SK-N-SH (cell line): ENCODE measurements around the gene KIAA0040. TPM values are rescaled to one million over a fixed set of nuclear protein-coding genes. Genes with fewer than 3 reads are reported as not detected.

Experiments
- CTCF ChIA-PET: fragments of 300-600, 350-600 bp; formaldehyde crosslinking; extraction: SDS; loops from one replicate; lab custom pipeline; 2021; lab: Yijun Ruan, JAX
- POLR2A ChIA-PET: fragments of 350-600 bp; sonication (Branson Sonifier 250); formaldehyde crosslinking; extraction: SDS; loops from one replicate; lab custom pipeline; 2020; ENCODE audit warnings: antibody characterized with exemption, inconsistent platforms; lab: Yijun Ruan, JAX
- DNase-seq: peaks from one replicate; pipeline ENCODE4 v3.0.0; 2012
- H2AFZ ChIP-seq: fragments of 200-600 bp; sonication (generic); 2 replicates; pipeline ENCODE4 v1.8.1; 2016; ENCODE audit warnings: antibody characterized with exemption, mild to moderate bottlenecking, low read depth
- H3F3A ChIP-seq: fragments of 200-600 bp; sonication (generic); replicated peaks from 2 replicates; pipeline ENCODE3; 2016; ENCODE audit warnings: antibody characterized with exemption, mild to moderate bottlenecking; ENCODE audit not compliant: insufficient read depth
- H3K27ac ChIP-seq, 2 experiments: fragments of 200-500 bp in 1 of 2; fragments of 200-600 bp in 1 of 2; sonication (Bioruptor generic) in 1 of 2; sonication (generic), shearing (Covaris generic) in 1 of 2; 2 replicates each; pipeline versions ENCODE4 v1.5.1 to v1.6.1; 2014 to 2016; ENCODE audit warnings: low read depth in 2 of 2, inconsistent platforms in 1 of 2, low read length in 1 of 2, mild to moderate bottlenecking in 1 of 2, mixed read lengths in 1 of 2
- H3K27me3 ChIP-seq: fragments of 200-600 bp; sonication (generic), shearing (Covaris generic); 2 replicates; pipeline ENCODE4 v1.6.1; 2016; ENCODE audit warnings: mixed run types; ENCODE audit not compliant: insufficient read depth
- H3K36me3 ChIP-seq, 2 experiments: fragments of 200-500 bp in 1 of 2; fragments of 200-600 bp in 1 of 2; sonication (Bioruptor generic) in 1 of 2; sonication (generic) in 1 of 2; replicated peaks in 1 of 2; 2 replicates each; pipeline versions ENCODE3 to v1.5.1; 2014 to 2016; ENCODE audit warnings: low read length in 1 of 2, mild to moderate bottlenecking in 1 of 2; ENCODE audit not compliant: insufficient read depth in 2 of 2, control insufficient read depth in 1 of 2
- H3K4me1 ChIP-seq, 2 experiments: fragments of 200-500 bp in 1 of 2; fragments of 200-600 bp in 1 of 2; sonication (Bioruptor generic) in 1 of 2; sonication (generic), shearing (Covaris generic) in 1 of 2; 2 replicates each; pipeline versions ENCODE4 v1.5.1 to v1.6.1; 2014 to 2016; ENCODE audit warnings: low read depth in 1 of 2, low read length in 1 of 2, mixed run types in 1 of 2; ENCODE audit not compliant: insufficient read depth in 2 of 2, control insufficient read depth in 1 of 2
- H3K4me2 ChIP-seq: fragments of 200-600 bp; sonication (generic), shearing (Covaris generic); 2 replicates; pipeline ENCODE4 v1.6.1; 2017; ENCODE audit warnings: mixed run types
- H3K4me3 ChIP-seq, 2 experiments: fragments of 200-500 bp in 1 of 2; fragments of 200-600 bp in 1 of 2; sonication (Bioruptor generic) in 1 of 2; sonication (generic), shearing (Covaris generic) in 1 of 2; 2 replicates each; pipeline versions ENCODE4 v1.5.1 to v1.8.1; 2014 to 2016; ENCODE audit warnings: low read depth in 2 of 2, inconsistent platforms in 1 of 2, low read length in 1 of 2, mild to moderate bottlenecking in 1 of 2, mixed read lengths in 1 of 2, moderate library complexity in 1 of 2
- H3K79me2 ChIP-seq: fragments of 200-600 bp; sonication (generic); 2 replicates; pipeline ENCODE4 v1.8.1; 2017; ENCODE audit warnings: mild to moderate bottlenecking; ENCODE audit not compliant: insufficient read depth
- H3K9ac ChIP-seq: fragments of 200-600 bp; sonication (generic); 2 replicates; pipeline ENCODE4 v1.6.1; 2017; ENCODE audit warnings: mixed run types
- H3K9me2 ChIP-seq: fragments of 200-600 bp; sonication (generic); 2 replicates; pipeline ENCODE4 v1.6.1; 2017; ENCODE audit warnings: mixed run types
- H3K9me3 ChIP-seq: fragments of 200-600 bp; sonication (generic); 2 replicates; pipeline ENCODE4 v1.6.1; 2017; ENCODE audit warnings: mixed run types, mild to moderate bottlenecking, moderate library complexity
- H4K20me1 ChIP-seq: fragments of 200-600 bp; sonication (generic); 2 replicates; pipeline ENCODE4 v1.6.1; 2017; ENCODE audit warnings: mild to moderate bottlenecking, mixed run types; ENCODE audit not compliant: insufficient read depth
- CHD2 ChIP-seq: fragments of 150-350 bp; IDR thresholded peaks from 2 replicates; pipeline ENCODE4 v1.6.1; 2018; ENCODE audit warnings: low read length; ENCODE audit not compliant: partially characterized antibody
- EP300 ChIP-seq, 2 experiments: IDR thresholded peaks; 2 replicates each; pipeline versions ENCODE4 v1.4.0 to v1.6.1; 2012; ENCODE audit warnings: borderline replicate concordance in 1 of 2, low read depth in 1 of 2, low read length in 1 of 2
- FOXJ3 ChIP-seq: sonication (generic); formaldehyde crosslinking; IDR thresholded peaks from 2 replicates; pipeline ENCODE4 v1.5.1; 2020; ENCODE audit warnings: mild to moderate bottlenecking, missing genetic modification reagents
- JUND ChIP-seq: IDR thresholded peaks from 2 replicates; pipeline ENCODE4 v1.4.0; 2012
- RCOR1 ChIP-seq: fragments of 150-350 bp; IDR thresholded peaks from 2 replicates; pipeline ENCODE4 v1.6.1; 2017; ENCODE audit warnings: antibody characterized with exemption, low read length
- RXRA ChIP-seq: IDR thresholded peaks from 2 replicates; pipeline ENCODE4 v1.4.0; 2012; ENCODE audit warnings: low read depth, mild to moderate bottlenecking, borderline replicate concordance
- TCF12 ChIP-seq: IDR thresholded peaks from 2 replicates; pipeline ENCODE4 v1.4.0; 2012
- USF1 ChIP-seq: IDR thresholded peaks from 2 replicates; pipeline ENCODE4 v1.4.0; 2012; ENCODE audit warnings: low read depth, borderline replicate concordance
- YY1 ChIP-seq: IDR thresholded peaks from 2 replicates; pipeline ENCODE4 v1.4.0; 2012; ENCODE audit warnings: low read depth, mild to moderate bottlenecking
- ZBTB33 ChIP-seq: IDR thresholded peaks from 2 replicates; pipeline ENCODE4 v1.4.0; 2012; ENCODE audit warnings: low read depth, borderline replicate concordance
- WGBS: methylation state at CpG from one replicate; pipeline ENCODE4 v1.1.6; 2017; ENCODE audit warnings: low lambda C conversion rate; 5-methylcytosine and 5-hydroxymethylcytosine counted together
- polyA plus RNA-seq, 3 experiments: library from polyadenylated mRNA; depleted of rRNA; stranded (reverse); fragments of >200 nt; gene quantifications; 2 replicates each; pipeline ENCODE4 v1.2.3, GENCODE V29; 2012
- TF ChIP-seq, protein P1 (sequence below): fragments of 150-350 bp; IDR thresholded peaks from 2 replicates; pipeline ENCODE4 v1.6.1; 2016; ENCODE audit warnings: mild to moderate bottlenecking, low read depth, low read length

KIAA0040 gene
- polyA plus RNA-seq, 1 of the 3 experiments (the other 2 are of a cell fraction): 0.08 TPM

DNA sequence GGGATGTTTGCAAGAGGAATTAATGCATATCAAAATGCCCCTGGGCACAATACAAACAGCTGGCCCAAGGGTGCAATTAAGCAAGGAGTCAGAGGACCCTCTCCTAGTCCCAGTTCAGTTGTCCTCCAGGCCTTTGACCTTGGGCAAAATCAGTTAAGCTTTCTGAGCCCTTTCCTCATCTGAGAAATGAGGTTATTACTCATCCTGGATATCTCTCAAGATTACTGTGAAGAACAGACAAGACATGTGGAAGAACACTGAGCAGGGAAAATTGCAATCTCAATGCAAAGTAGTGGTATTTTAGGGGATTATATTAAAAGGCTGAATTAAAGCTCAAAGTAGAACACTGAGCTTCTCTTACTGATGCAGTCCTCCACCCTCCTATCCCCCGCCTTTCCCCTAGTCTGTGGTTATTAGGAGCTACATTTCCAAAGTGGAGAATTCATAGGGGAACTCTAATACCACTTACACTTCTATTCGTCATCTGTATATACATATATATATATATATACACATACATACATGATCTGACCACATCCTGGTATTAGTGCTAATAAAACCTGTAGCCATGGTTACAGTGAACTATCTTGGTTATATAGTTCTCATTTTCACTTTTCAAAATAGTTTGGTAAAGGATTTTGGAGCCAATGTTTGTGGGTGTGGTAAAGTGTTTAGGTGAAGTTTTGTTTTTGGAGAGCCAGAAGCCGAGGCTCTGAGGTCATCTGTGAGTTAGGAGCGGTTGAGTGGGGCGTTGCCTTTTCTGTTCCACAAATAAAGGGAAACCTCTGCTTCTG, 18.1 kb downstream of the KIAA0040 start (continued):
- TF ChIP-seq CHD2 (no peak), YY1 (no peak), ZBTB33 (no peak), JUND (no peak), EP300 (IDR thresholded peaks at IDR 0.05; ENCODE audit: borderline replicate concordance in 1 of 2, low read depth in 1 of 2, low read length in 1 of 2) (no peak), RXRA (no peak)

DNA sequence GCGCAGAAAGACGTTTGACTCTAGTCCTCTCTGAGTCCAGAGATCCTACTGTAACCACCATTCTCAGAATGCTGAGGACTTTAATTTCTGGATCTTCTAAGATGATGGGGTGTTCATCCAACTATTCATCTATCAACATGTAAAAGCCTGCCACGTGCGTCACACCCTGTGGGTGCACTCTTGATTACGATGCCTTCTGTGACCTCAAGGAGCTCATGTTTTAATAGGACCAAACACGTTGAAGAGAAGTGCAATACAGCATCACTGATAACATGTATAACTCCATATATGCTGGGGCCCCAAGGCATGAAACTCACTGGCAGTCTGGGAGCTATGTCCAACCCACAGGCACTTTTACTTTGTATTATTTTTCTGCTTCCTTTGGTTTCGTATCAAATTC, 19.0 kb downstream of the KIAA0040 start:
- 54% methylated on average over 7 of the region's 7 CpGs for WGBS
- POLR2A ChIA-PET: no interaction called here
- H3K9me2 ChIP-seq: no peaks in the 10 kb centered on the region

More for the DNA sequence above, 19.0 kb downstream of the KIAA0040 start:
- no peak for DNase-seq
- no peaks in the 10 kb centered on the region for H3K27me3 ChIP-seq
- no peak overlapping the region for H3K4me3 ChIP-seq
- H3K36me3 ChIP-seq: no peaks in the 10 kb centered on the region
- H3K27ac ChIP-seq: no peak overlapping the region
- H3K4me2 ChIP-seq: no peak overlapping the region
- H3K9me3 ChIP-seq: no peaks in the 10 kb centered on the region
- TF ChIP-seq TCF12 (no peak), RCOR1 (no peak), USF1 (no peak), FOXJ3 (CRISPR knock-in tag) (no peak)
- TF ChIP-seq, protein P1, sequence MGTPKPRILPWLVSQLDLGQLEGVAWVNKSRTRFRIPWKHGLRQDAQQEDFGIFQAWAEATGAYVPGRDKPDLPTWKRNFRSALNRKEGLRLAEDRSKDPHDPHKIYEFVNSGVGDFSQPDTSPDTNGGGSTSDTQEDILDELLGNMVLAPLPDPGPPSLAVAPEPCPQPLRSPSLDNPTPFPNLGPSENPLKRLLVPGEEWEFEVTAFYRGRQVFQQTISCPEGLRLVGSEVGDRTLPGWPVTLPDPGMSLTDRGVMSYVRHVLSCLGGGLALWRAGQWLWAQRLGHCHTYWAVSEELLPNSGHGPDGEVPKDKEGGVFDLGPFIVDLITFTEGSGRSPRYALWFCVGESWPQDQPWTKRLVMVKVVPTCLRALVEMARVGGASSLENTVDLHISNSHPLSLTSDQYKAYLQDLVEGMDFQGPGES: no peak
- CTCF ChIA-PET: interaction anchor here (1.0 to 1.8 kb wide), 5 partner anchors 10 to 145 kb away, joined by 3 to 14 read pairs (median 3); no protein-coding TSS in a partner anchor
- H3F3A ChIP-seq: no peaks in the 10 kb centered on the region
- H3K79me2 ChIP-seq: no peaks in the 10 kb centered on the region
- no peaks in the 10 kb centered on the region for H4K20me1 ChIP-seq
- no peak overlapping the region for H3K9ac ChIP-seq
- H3K4me1 ChIP-seq: peaks cover 0 to 2% of the 10 kb centered on the region in 2 experiments; a peak in 1 of 4 replicates
- no peak overlapping the region for H2AFZ ChIP-seq
